Lung microvascular endothelial cell (primary cell): ENCODE measurements around the gene ACSBG1. TPM values are rescaled to one million over a fixed set of nuclear protein-coding genes. Genes with fewer than 3 reads are reported as not detected.
"Not testable (repeated sequence)": the region's sequence is repeated elsewhere in the genome, so short reads cannot be mapped to it uniquely, and the experiment has no call there.

Source experiments
- DNase-seq, 2 donors: peaks; one replicate each; pipeline versions ENCODE4 v3.0.0 to v3.0.0-alpha.2; 2010; ENCODE audit warnings: low read depth in 2 of 2
- total RNA-seq: library from RNA; depleted of rRNA; stranded (reverse); fragments of >200 nt; gene quantifications from 2 replicates; pipeline ENCODE4 v1.2.1, GENCODE V29; 2014

Gene ACSBG1
- total RNA-seq, 1 donor from 2014 or later = not detected

- no peak for DNase-seq
Observed at GRCh38 chr15:78170848-78171773, 63.3 kb downstream of the ACSBG1 start.

GRCh38 chr15:78168608-78169007 is 65.8 kb downstream of the ACSBG1 start:
- no peak for DNase-seq

- DNase-seq = no peak
Observed at GRCh38 chr15:78167227-78167888, 67.0 kb downstream of the ACSBG1 start.

- no peak for DNase-seq
Observed at GRCh38 chr15:78164010-78164409, 70.4 kb downstream of the ACSBG1 start.

GRCh38 chr15:78162038-78162437 is 72.3 kb downstream of the ACSBG1 start:
- DNase-seq = no peak

- no peak for DNase-seq
Observed at GRCh38 chr15:78159395-78159794, 75.0 kb downstream of the ACSBG1 start.

GRCh38 chr15:78157203-78157602 is 77.2 kb downstream of the ACSBG1 start:
- no peak for DNase-seq

- no peak for DNase-seq
Observed at GRCh38 chr15:78156653-78157052, 77.7 kb downstream of the ACSBG1 start.

GRCh38 chr15:78155355-78155939 is 78.9 kb downstream of the ACSBG1 start:
- DNase-seq = no peak

GRCh38 chr15:78154955-78155354 is 79.4 kb downstream of the ACSBG1 start:
- no peak for DNase-seq

- DNase-seq = not testable (repeated sequence)
Observed at GRCh38 chr15:78151075-78151474, 83.3 kb downstream of the ACSBG1 start.

GRCh38 chr15:78149805-78150751 is 84.3 kb downstream of the ACSBG1 start:
- no peak for DNase-seq

GRCh38 chr15:78149068-78149804 is 85.1 kb downstream of the ACSBG1 start, which contains the start of gene IDH3A:
Gene IDH3A, plus strand, starts transcription at chr15:78149362. Its CDS starts 42 bp downstream, at chr15:78149404.
- DNase-seq = peak; percentile 96 to 98

GRCh38 chr15:78148392-78149067 is 85.8 kb downstream of the ACSBG1 start:
- DNase-seq = no peak

- DNase-seq = no peak
Observed at GRCh38 chr15:78147566-78147965, 86.8 kb downstream of the ACSBG1 start.

- DNase-seq = no peak
Observed at GRCh38 chr15:78146425-78147154, 87.8 kb downstream of the ACSBG1 start.

GRCh38 chr15:78142332-78142731 is 92.0 kb downstream of the ACSBG1 start:
- no peak for DNase-seq

GRCh38 chr15:78140292-78140691 is 94.1 kb downstream of the ACSBG1 start:
- DNase-seq = no peak

- no peak for DNase-seq
Observed at GRCh38 chr15:78139578-78139977, 94.8 kb downstream of the ACSBG1 start.
